Astrocyte (in vitro differentiated cells and primary cell): ENCODE results near the gene HOXB6. TPM values are rescaled to one million over a fixed set of nuclear protein-coding genes. Genes with fewer than 3 reads are reported as not detected.

Experiments
- DNase-seq: peaks from one replicate; pipeline ENCODE4 v3.0.0-alpha.2; 2010; ENCODE audit warnings: low read depth
- FAIRE-seq: peaks from 2 replicates; lab custom pipeline; 2011; peaks lifted over from hg19 to GRCh38; lab: Jason Lieb, UNC
- H2AFZ ChIP-seq: 2 replicates; pipeline ENCODE4 v1.6.0; 2012; ENCODE audit warnings: low read depth, low read length, inconsistent platforms
- H3K27ac ChIP-seq: 2 replicates; pipeline ENCODE4 v1.5.1; 2011; ENCODE audit warnings: low read depth, low read length, inconsistent platforms
- H3K27me3 ChIP-seq: 2 replicates; pipeline ENCODE4 v1.6.0; 2011; ENCODE audit warnings: low read length, inconsistent platforms; ENCODE audit not compliant: insufficient read depth
- H3K36me3 ChIP-seq: 2 replicates; pipeline ENCODE4 v1.5.1; 2011; ENCODE audit warnings: low read length, inconsistent platforms; ENCODE audit not compliant: insufficient read depth
- H3K4me1 ChIP-seq: 2 replicates; pipeline ENCODE4 v1.5.1; 2011; ENCODE audit warnings: low read length, inconsistent platforms; ENCODE audit not compliant: insufficient read depth
- H3K4me2 ChIP-seq: 2 replicates; pipeline ENCODE4 v1.6.0; 2012; ENCODE audit warnings: low read length, inconsistent platforms
- H3K4me3 ChIP-seq: 2 replicates; pipeline ENCODE4 v1.5.1; 2011; ENCODE audit warnings: low read depth, mild to moderate bottlenecking, low read length, inconsistent platforms; ENCODE audit not compliant: insufficient read depth
- H3K79me2 ChIP-seq: 2 replicates; pipeline ENCODE4 v1.6.0; 2012; ENCODE audit warnings: mild to moderate bottlenecking, low read length, inconsistent platforms; ENCODE audit not compliant: insufficient read depth
- H3K9ac ChIP-seq: 2 replicates; pipeline ENCODE4 v1.6.0; 2012; ENCODE audit warnings: mild to moderate bottlenecking, low read length, inconsistent platforms
- H3K9me3 ChIP-seq: 2 replicates; pipeline ENCODE4 v1.5.1; 2012; ENCODE audit warnings: low read depth, mild to moderate bottlenecking, low read length, inconsistent platforms; ENCODE audit not compliant: insufficient read depth
- H4K20me1 ChIP-seq: 2 replicates; pipeline ENCODE4 v1.6.0; 2012; ENCODE audit warnings: low read length, inconsistent platforms; ENCODE audit not compliant: insufficient read depth
- H3K27ac Mint-ChIP-seq: one replicate; pipeline ENCODE4 v1.8.0; 2021; ENCODE audit warnings: mild to moderate bottlenecking, mixed read lengths; ENCODE audit not compliant: unreplicated experiment
- H3K27me3 Mint-ChIP-seq: one replicate; pipeline ENCODE4 v1.8.0; 2021; ENCODE audit warnings: low read depth, mixed read lengths; ENCODE audit not compliant: unreplicated experiment
- H3K36me3 Mint-ChIP-seq: one replicate; pipeline ENCODE4 v1.8.0; 2021; ENCODE audit warnings: low read depth, mixed read lengths; ENCODE audit not compliant: unreplicated experiment
- H3K4me1 Mint-ChIP-seq: one replicate; pipeline ENCODE4 v1.8.0; 2021; ENCODE audit warnings: low read depth, mixed read lengths; ENCODE audit not compliant: unreplicated experiment
- H3K4me3 Mint-ChIP-seq: one replicate; pipeline ENCODE4 v1.8.0; 2021; ENCODE audit warnings: mild to moderate bottlenecking, moderate library complexity, mixed read lengths; ENCODE audit not compliant: unreplicated experiment
- H3K9me3 Mint-ChIP-seq: one replicate; pipeline ENCODE4 v1.8.0; 2021; ENCODE audit warnings: mild to moderate bottlenecking, mixed read lengths; ENCODE audit not compliant: unreplicated experiment
- EZH2 ChIP-seq: IDR thresholded peaks from 2 replicates; pipeline ENCODE4 v1.6.1; 2012; ENCODE audit warnings: mild to moderate bottlenecking, low read length, inconsistent platforms; ENCODE audit not compliant: insufficient read depth
- total RNA-seq: library from RNA; stranded (reverse); gene quantifications from 2 replicates; pipeline ENCODE4 v1.2.1, GENCODE V29; 2021
- TF ChIP-seq, protein P1 (sequence below): IDR thresholded peaks from 2 replicates; pipeline ENCODE4 v1.5.1; 2011; ENCODE audit warnings: low read depth, mild to moderate bottlenecking, inconsistent platforms, low read length, moderate library complexity; ENCODE audit not compliant: insufficient read depth

Gene HOXB6
- total RNA-seq, 1 donor from 2014 or later, result not detected

DNA sequence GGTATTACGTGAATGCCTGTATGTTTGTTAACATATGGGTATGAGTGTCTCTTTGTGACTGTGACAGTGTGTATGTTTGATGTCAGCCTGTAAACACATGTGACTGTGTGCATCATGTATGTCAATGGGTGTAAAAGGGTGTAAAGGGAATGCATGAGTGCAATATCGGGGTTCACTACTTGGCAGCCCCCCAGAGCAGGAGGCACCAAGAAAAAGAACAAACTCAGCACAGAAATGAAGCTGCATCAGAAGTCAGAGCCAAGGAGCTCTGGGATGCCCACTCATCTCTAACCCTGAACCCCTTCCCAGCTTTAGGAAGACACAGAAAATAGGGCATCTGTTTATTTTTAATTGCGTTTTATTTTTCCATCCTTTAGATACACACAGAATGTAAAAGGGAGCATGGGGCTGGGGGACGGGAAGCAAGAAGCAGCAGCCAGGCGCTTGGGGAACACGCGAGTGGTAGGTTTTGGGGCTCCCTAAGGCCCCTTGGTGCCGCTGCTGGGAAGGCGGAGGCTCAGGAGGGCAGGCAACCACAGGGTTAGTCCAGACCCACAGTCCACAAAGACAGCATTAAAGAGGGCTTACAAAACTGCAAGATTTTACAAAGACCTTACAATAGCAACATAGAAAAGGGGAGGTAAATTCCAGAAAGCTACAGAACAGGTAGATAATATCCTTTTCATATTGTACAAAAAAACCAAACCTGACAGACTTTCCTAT is 2.3 kb upstream of the HOXB6 start:
- no peaks in the 10 kb centered on the region for H3K36me3 ChIP-seq
- H4K20me1 ChIP-seq, result peaks cover 15% of the 10 kb centered on the region
- Mint-ChIP-seq H3K4me1 (no peaks in the 10 kb centered on the region), H3K36me3 (no peaks in the 10 kb centered on the region), H3K27me3 (peaks cover 85% of the 10 kb centered on the region), H3K27ac (no peak overlapping the region), H3K9me3 (peaks cover 37% of the 10 kb centered on the region), H3K4me3 (no peak overlapping the region)
- TF ChIP-seq EZH2, result no peak
- TF ChIP-seq, protein P1, sequence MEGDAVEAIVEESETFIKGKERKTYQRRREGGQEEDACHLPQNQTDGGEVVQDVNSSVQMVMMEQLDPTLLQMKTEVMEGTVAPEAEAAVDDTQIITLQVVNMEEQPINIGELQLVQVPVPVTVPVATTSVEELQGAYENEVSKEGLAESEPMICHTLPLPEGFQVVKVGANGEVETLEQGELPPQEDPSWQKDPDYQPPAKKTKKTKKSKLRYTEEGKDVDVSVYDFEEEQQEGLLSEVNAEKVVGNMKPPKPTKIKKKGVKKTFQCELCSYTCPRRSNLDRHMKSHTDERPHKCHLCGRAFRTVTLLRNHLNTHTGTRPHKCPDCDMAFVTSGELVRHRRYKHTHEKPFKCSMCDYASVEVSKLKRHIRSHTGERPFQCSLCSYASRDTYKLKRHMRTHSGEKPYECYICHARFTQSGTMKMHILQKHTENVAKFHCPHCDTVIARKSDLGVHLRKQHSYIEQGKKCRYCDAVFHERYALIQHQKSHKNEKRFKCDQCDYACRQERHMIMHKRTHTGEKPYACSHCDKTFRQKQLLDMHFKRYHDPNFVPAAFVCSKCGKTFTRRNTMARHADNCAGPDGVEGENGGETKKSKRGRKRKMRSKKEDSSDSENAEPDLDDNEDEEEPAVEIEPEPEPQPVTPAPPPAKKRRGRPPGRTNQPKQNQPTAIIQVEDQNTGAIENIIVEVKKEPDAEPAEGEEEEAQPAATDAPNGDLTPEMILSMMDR, result no peak
- H3K79me2 ChIP-seq, result no peaks in the 10 kb centered on the region
- DNase-seq (no peak), FAIRE-seq (no peak)
- H3K4me2 ChIP-seq, result no peak overlapping the region
- no peak overlapping the region for H3K9ac ChIP-seq
- no peak overlapping the region for H2AFZ ChIP-seq
- peaks cover 2% of the 10 kb centered on the region for H3K4me1 ChIP-seq
- H3K27ac ChIP-seq, result no peak overlapping the region
- H3K4me3 ChIP-seq, result no peak overlapping the region
- H3K9me3 ChIP-seq, result peaks cover 3% of the 10 kb centered on the region
- H3K27me3 ChIP-seq, result peaks cover 94% of the 10 kb centered on the region

DNA sequence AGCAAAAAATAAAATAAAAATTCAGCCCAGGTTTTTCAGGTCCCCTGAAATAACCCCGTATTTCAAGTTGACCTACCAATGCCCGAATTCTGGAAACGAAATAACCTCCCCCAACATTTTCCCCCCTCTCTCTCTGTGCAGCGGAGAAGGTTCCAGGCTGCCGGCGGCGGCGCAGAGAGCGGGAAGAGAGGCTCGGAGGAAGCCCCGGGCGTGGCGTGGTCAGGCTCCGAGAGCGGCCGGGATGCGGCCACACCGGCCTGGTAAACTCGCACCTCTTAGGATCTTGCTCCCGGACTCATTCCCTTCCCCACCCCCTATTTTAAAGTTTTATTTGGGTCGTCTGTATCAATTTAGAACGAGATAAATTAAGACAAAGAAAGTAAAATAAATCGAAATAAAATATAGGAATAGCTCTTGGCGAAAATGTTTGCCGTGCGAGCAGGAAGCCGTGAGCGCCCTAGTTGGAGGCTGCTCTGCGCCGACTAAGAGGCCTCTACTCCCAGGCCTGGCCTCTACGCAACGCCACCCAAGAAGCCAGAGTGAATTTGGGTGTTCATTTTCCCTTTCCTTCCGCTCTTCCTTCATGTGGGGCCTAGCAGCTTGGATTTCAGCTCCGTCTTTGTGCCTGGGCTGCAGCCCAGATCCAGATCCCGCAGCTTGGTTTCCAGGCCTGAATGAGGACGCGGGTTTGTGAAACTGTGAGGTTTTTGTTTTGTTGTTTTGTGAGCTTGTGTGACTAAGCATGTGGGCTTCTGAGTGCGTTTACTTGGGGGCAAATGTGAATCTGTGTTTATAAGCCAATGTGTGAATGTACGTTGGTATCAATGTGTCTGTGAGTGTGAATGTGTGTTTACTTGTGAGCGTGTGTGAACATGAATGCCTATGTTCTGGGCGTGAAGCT is 1.5 kb upstream of the HOXB6 start:
- Histone ChIP-seq H3K4me3 (no peak overlapping the region), H4K20me1 (peaks cover 22% of the 10 kb centered on the region), H3K4me1 (peaks cover 2% of the 10 kb centered on the region), H3K9me3 (peaks cover 3% of the 10 kb centered on the region), H3K27me3 (peaks cover 96% of the 10 kb centered on the region), H3K79me2 (no peaks in the 10 kb centered on the region), H3K4me2 (no peak overlapping the region), H3K36me3 (no peaks in the 10 kb centered on the region), H3K27ac (no peak overlapping the region), H2AFZ (no peak overlapping the region), H3K9ac (no peak overlapping the region)
- no peak for DNase-seq
- TF ChIP-seq EZH2, result peak; percentile 79
- TF ChIP-seq, protein P1, result no peak
- Mint-ChIP-seq H3K36me3 (no peaks in the 10 kb centered on the region), H3K27me3 (peaks cover 87% of the 10 kb centered on the region), H3K9me3 (peaks cover 40% of the 10 kb centered on the region), H3K4me1 (no peaks in the 10 kb centered on the region), H3K27ac (no peak overlapping the region), H3K4me3 (no peak overlapping the region)
- FAIRE-seq, result no peak
